SK-N-SH (cell line): Measurements from ENCODE around the gene PRKX. TPM values are rescaled to one million over a fixed set of nuclear protein-coding genes. Genes with fewer than 3 reads are reported as not detected.
A peak's percentile ranks its signal among the peaks of the same experiment; 100 is the strongest.
"Not testable (repeated sequence)": the region's sequence is repeated elsewhere in the genome, so short reads cannot be mapped to it uniquely, and the experiment has no call there.

Source experiments
- CTCF ChIA-PET: fragments of 300-600, 350-600 bp; formaldehyde crosslinking; extraction: SDS; loops from one replicate; lab custom pipeline; 2021; lab: Yijun Ruan, JAX
- POLR2A ChIA-PET: fragments of 350-600 bp; sonication (Branson Sonifier 250); formaldehyde crosslinking; extraction: SDS; loops from one replicate; lab custom pipeline; 2020; ENCODE audit warnings: antibody characterized with exemption, inconsistent platforms; lab: Yijun Ruan, JAX
- DNase-seq: peaks from one replicate; pipeline ENCODE4 v3.0.0; 2012
- H2AFZ ChIP-seq: fragments of 200-600 bp; sonication (generic); 2 replicates; pipeline ENCODE4 v1.8.1; 2016; ENCODE audit warnings: antibody characterized with exemption, mild to moderate bottlenecking, low read depth
- H3F3A ChIP-seq: fragments of 200-600 bp; sonication (generic); replicated peaks from 2 replicates; pipeline ENCODE3; 2016; ENCODE audit warnings: antibody characterized with exemption, mild to moderate bottlenecking; ENCODE audit not compliant: insufficient read depth
- H3K27ac ChIP-seq, 2 experiments: fragments of 200-500 bp in 1 of 2; fragments of 200-600 bp in 1 of 2; sonication (Bioruptor generic) in 1 of 2; sonication (generic), shearing (Covaris generic) in 1 of 2; 2 replicates each; pipeline versions ENCODE4 v1.5.1 to v1.6.1; 2014 to 2016; ENCODE audit warnings: low read depth in 2 of 2, inconsistent platforms in 1 of 2, low read length in 1 of 2, mild to moderate bottlenecking in 1 of 2, mixed read lengths in 1 of 2
- H3K27me3 ChIP-seq: fragments of 200-600 bp; sonication (generic), shearing (Covaris generic); 2 replicates; pipeline ENCODE4 v1.6.1; 2016; ENCODE audit warnings: mixed run types; ENCODE audit not compliant: insufficient read depth
- H3K36me3 ChIP-seq, 2 experiments: fragments of 200-500 bp in 1 of 2; fragments of 200-600 bp in 1 of 2; sonication (Bioruptor generic) in 1 of 2; sonication (generic) in 1 of 2; replicated peaks in 1 of 2; 2 replicates each; pipeline versions ENCODE3 to v1.5.1; 2014 to 2016; ENCODE audit warnings: low read length in 1 of 2, mild to moderate bottlenecking in 1 of 2; ENCODE audit not compliant: insufficient read depth in 2 of 2, control insufficient read depth in 1 of 2
- H3K4me1 ChIP-seq, 2 experiments: fragments of 200-500 bp in 1 of 2; fragments of 200-600 bp in 1 of 2; sonication (Bioruptor generic) in 1 of 2; sonication (generic), shearing (Covaris generic) in 1 of 2; 2 replicates each; pipeline versions ENCODE4 v1.5.1 to v1.6.1; 2014 to 2016; ENCODE audit warnings: low read depth in 1 of 2, low read length in 1 of 2, mixed run types in 1 of 2; ENCODE audit not compliant: insufficient read depth in 2 of 2, control insufficient read depth in 1 of 2
- H3K4me2 ChIP-seq: fragments of 200-600 bp; sonication (generic), shearing (Covaris generic); 2 replicates; pipeline ENCODE4 v1.6.1; 2017; ENCODE audit warnings: mixed run types
- H3K4me3 ChIP-seq, 2 experiments: fragments of 200-500 bp in 1 of 2; fragments of 200-600 bp in 1 of 2; sonication (Bioruptor generic) in 1 of 2; sonication (generic), shearing (Covaris generic) in 1 of 2; 2 replicates each; pipeline versions ENCODE4 v1.5.1 to v1.8.1; 2014 to 2016; ENCODE audit warnings: low read depth in 2 of 2, inconsistent platforms in 1 of 2, low read length in 1 of 2, mild to moderate bottlenecking in 1 of 2, mixed read lengths in 1 of 2, moderate library complexity in 1 of 2
- H3K79me2 ChIP-seq: fragments of 200-600 bp; sonication (generic); 2 replicates; pipeline ENCODE4 v1.8.1; 2017; ENCODE audit warnings: mild to moderate bottlenecking; ENCODE audit not compliant: insufficient read depth
- H3K9ac ChIP-seq: fragments of 200-600 bp; sonication (generic); 2 replicates; pipeline ENCODE4 v1.6.1; 2017; ENCODE audit warnings: mixed run types
- H3K9me2 ChIP-seq: fragments of 200-600 bp; sonication (generic); 2 replicates; pipeline ENCODE4 v1.6.1; 2017; ENCODE audit warnings: mixed run types
- H3K9me3 ChIP-seq: fragments of 200-600 bp; sonication (generic); 2 replicates; pipeline ENCODE4 v1.6.1; 2017; ENCODE audit warnings: mixed run types, mild to moderate bottlenecking, moderate library complexity
- H4K20me1 ChIP-seq: fragments of 200-600 bp; sonication (generic); 2 replicates; pipeline ENCODE4 v1.6.1; 2017; ENCODE audit warnings: mild to moderate bottlenecking, mixed run types; ENCODE audit not compliant: insufficient read depth
- FOXJ3 ChIP-seq: sonication (generic); formaldehyde crosslinking; IDR thresholded peaks from 2 replicates; pipeline ENCODE4 v1.5.1; 2020; ENCODE audit warnings: mild to moderate bottlenecking, missing genetic modification reagents
- MEF2A ChIP-seq: IDR thresholded peaks from 2 replicates; pipeline ENCODE4 v1.4.0; 2012; ENCODE audit warnings: low read depth, borderline replicate concordance
- MXI1 ChIP-seq: IDR thresholded peaks from 2 replicates; pipeline ENCODE4 v1.6.1; 2012; ENCODE audit warnings: mild to moderate bottlenecking, low read depth, low read length, improper control_type of control experiment
- NFIC ChIP-seq: IDR thresholded peaks from 2 replicates; pipeline ENCODE4 v1.4.0; 2012; ENCODE audit warnings: borderline replicate concordance
- SMC3 ChIP-seq: IDR thresholded peaks from 2 replicates; pipeline ENCODE4 v1.6.1; 2012; ENCODE audit warnings: low read depth, low read length, improper control_type of control experiment
- TEAD4 ChIP-seq: IDR thresholded peaks from 2 replicates; pipeline ENCODE4 v1.4.0; 2012; ENCODE audit warnings: mild to moderate bottlenecking, borderline replicate concordance; ENCODE audit not compliant: insufficient read depth
- WGBS: methylation state at CpG from one replicate; pipeline ENCODE4 v1.1.6; 2017; ENCODE audit warnings: low lambda C conversion rate; 5-methylcytosine and 5-hydroxymethylcytosine counted together
- polyA plus RNA-seq, 3 experiments: library from polyadenylated mRNA; depleted of rRNA; stranded (reverse); fragments of >200 nt; gene quantifications; 2 replicates each; pipeline ENCODE4 v1.2.3, GENCODE V29; 2012
- TF ChIP-seq, protein P1 (sequence below): fragments of 150-350 bp; IDR thresholded peaks from 2 replicates; pipeline ENCODE4 v1.6.1; 2017; ENCODE audit warnings: antibody characterized with exemption, low read length, low read depth, borderline replicate concordance
- TF ChIP-seq, protein P2 (sequence below): IDR thresholded peaks from 2 replicates; pipeline ENCODE4 v1.4.0; 2012; ENCODE audit warnings: low read depth, borderline replicate concordance

Gene PRKX
- polyA plus RNA-seq, 1 of the 3 experiments (the other 2 are of a cell fraction): 6.5 TPM

DNA sequence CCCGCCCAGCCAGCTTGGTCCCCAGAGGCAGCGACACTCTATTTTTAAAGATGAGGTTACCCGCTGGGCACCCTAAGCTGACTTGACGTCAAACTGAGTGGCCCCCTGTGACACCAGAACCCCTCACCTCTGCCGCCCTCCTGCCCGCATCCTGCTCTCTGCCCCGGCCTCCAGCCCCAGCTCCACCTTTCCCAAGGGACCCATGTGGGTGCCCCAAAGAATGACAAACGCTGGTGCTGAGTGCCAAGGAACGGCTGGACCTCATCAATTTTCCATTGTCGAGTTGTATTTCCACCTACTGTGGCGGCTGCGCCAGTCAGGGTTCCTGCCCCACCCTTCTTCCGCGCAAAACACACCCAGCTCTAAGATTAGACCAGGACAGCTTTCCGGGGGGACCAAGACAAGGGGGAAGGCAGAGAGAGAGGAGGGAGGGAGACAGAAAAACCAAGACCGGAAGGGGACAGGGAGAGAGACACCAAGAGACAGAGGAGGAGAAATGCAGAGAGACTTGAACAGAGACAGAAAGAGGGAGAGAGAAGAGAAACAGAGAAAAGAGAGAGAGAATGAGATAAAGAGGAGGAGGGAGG, 2.0 kb downstream of the PRKX start:
- Histone ChIP-seq H3K27ac (no peak overlapping the region), H3K4me1 (no peaks in the 10 kb centered on the region; a peak in 1 of 4 replicates), H2AFZ (0 out of 2 replicates have a peak overlapping the region, but pooled peaks have one; percentile 46), H3K9me2 (no peaks in the 10 kb centered on the region), H4K20me1 (no peaks in the 10 kb centered on the region), H3K9me3 (no peaks in the 10 kb centered on the region), H3K27me3 (peaks cover 15% of the 10 kb centered on the region; the same call in 1 of the 2 replicates), H3K9ac (no peak overlapping the region), H3F3A (no peaks in the 10 kb centered on the region), H3K4me3 (peak overlapping the region; percentile 65 to 66; a peak in 3 of 4 replicates), H3K4me2 (peak overlapping the region; percentile 76), H3K79me2 (peaks cover 11% of the 10 kb centered on the region), H3K36me3 (no peaks in the 10 kb centered on the region)
- CTCF ChIA-PET: interaction anchor here (0.8 to 1.3 kb wide), 2 partner anchors 60 to 100 kb away, joined by 3 read pairs; no protein-coding TSS in a partner anchor
- no peak for TF ChIP-seq MEF2A
- no peak for TF ChIP-seq FOXJ3 (CRISPR knock-in tag)
- TF ChIP-seq, protein P1, sequence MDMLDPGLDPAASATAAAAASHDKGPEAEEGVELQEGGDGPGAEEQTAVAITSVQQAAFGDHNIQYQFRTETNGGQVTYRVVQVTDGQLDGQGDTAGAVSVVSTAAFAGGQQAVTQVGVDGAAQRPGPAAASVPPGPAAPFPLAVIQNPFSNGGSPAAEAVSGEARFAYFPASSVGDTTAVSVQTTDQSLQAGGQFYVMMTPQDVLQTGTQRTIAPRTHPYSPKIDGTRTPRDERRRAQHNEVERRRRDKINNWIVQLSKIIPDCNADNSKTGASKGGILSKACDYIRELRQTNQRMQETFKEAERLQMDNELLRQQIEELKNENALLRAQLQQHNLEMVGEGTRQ: no peak
- TF ChIP-seq MXI1: no peak
- TF ChIP-seq, protein P2, sequence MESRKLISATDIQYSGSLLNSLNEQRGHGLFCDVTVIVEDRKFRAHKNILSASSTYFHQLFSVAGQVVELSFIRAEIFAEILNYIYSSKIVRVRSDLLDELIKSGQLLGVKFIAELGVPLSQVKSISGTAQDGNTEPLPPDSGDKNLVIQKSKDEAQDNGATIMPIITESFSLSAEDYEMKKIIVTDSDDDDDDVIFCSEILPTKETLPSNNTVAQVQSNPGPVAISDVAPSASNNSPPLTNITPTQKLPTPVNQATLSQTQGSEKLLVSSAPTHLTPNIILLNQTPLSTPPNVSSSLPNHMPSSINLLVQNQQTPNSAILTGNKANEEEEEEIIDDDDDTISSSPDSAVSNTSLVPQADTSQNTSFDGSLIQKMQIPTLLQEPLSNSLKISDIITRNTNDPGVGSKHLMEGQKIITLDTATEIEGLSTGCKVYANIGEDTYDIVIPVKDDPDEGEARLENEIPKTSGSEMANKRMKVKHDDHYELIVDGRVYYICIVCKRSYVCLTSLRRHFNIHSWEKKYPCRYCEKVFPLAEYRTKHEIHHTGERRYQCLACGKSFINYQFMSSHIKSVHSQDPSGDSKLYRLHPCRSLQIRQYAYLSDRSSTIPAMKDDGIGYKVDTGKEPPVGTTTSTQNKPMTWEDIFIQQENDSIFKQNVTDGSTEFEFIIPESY: no peak
- no peak for TF ChIP-seq SMC3
- TF ChIP-seq TEAD4: no peak
- no peak for TF ChIP-seq NFIC
- WGBS: 73% methylated on average over 16 of the region's 16 CpGs
- POLR2A ChIA-PET: no interaction called here
- DNase-seq: no peak

DNA sequence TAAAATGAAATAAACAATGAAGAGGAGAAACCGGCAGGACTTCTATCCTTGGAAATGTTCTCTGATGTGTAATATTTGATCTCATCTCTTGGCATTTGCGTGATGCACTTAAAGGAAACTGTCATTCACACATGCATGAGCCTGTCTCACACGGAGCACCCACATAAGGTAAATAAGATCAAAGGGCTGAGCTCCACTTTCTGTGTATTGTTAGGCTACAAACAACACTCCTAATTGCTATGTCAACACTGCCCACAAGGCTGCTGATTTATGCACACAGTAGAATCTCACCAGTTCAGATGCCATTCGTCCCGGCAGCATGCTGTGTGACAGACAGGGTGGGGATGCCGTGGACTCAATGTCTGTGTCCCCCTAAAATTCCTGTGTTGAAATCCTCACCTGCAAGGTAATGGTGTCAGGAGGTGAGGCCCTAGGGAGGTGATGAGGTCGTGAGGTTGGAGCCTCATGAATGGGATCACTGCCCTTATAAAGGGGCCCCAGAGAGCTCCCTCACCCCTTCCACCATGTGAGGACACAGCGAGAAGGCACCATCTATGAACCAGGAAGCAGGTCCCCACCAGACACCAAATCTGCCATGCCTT, 5.7 kb downstream of the PRKX start:
- H3K36me3 ChIP-seq, H3K27ac ChIP-seq, H3K4me1 ChIP-seq, H3F3A ChIP-seq, H3K9me3 ChIP-seq, H2AFZ ChIP-seq, H3K4me2 ChIP-seq, H3K4me3 ChIP-seq, CTCF ChIA-PET, H4K20me1 ChIP-seq, H3K9ac ChIP-seq, H3K9me2 ChIP-seq, DNase-seq: not testable (repeated sequence)
- 49% methylated on average over 5 of the region's 8 CpGs for WGBS
- POLR2A ChIA-PET: interaction anchor here (0.6 kb wide), 1 partner anchor 798 kb away, joined by 3 read pairs; no protein-coding TSS in a partner anchor
- Histone ChIP-seq H3K79me2 (peaks cover 11% of the 10 kb centered on the region), H3K27me3 (peaks cover 15% of the 10 kb centered on the region; the same call in 1 of the 2 replicates)
